Measurements from ENCODE around the gene LMX1B.

Gene LMX1B

DNA sequence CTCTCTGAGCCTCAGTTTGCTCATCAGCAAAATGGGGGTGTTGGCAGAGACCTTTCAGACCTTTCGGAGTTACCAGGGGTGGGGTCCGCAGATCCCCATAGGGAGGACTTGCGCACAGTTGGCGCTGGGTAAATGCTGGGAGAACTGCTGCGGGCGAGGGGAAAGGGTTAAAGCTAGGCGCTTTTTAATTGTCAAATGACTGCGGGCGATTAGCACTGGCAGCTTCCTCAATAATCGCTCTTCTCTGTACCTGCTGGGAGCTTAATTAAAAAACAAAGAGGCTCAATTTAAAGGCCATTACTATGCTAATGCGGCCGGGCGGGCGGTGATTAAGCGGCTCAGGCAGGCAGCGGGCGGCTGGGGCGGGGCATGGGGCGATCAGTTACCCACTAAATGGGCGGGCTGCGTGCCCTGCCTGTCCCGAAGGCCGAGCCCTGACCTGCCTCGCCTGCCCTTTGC, 63.0 kb downstream of the LMX1B start:
- Histone ChIP-seq H3K9me3 (no peaks in the 10 kb centered on the region), H3K36me3 (no peaks in the 10 kb centered on the region), H3K27me3 (peaks cover 0 to 77% of the 10 kb centered on the region in 2 donors), H3K4me1 (peaks cover 0 to 25% (median 0%) of the 10 kb centered on the region in 4 donors), H3K27ac (no peak overlapping the region), H3K4me3 (no peak overlapping the region)
- TF ChIP-seq, protein P1, sequence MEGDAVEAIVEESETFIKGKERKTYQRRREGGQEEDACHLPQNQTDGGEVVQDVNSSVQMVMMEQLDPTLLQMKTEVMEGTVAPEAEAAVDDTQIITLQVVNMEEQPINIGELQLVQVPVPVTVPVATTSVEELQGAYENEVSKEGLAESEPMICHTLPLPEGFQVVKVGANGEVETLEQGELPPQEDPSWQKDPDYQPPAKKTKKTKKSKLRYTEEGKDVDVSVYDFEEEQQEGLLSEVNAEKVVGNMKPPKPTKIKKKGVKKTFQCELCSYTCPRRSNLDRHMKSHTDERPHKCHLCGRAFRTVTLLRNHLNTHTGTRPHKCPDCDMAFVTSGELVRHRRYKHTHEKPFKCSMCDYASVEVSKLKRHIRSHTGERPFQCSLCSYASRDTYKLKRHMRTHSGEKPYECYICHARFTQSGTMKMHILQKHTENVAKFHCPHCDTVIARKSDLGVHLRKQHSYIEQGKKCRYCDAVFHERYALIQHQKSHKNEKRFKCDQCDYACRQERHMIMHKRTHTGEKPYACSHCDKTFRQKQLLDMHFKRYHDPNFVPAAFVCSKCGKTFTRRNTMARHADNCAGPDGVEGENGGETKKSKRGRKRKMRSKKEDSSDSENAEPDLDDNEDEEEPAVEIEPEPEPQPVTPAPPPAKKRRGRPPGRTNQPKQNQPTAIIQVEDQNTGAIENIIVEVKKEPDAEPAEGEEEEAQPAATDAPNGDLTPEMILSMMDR (IDR thresholded peaks at IDR 0.05): no peak
- no peak for DNase-seq
- intact Hi-C loops (cut with DNase I; ENCODE audit: low total_unique reads): no loop called here

DNA sequence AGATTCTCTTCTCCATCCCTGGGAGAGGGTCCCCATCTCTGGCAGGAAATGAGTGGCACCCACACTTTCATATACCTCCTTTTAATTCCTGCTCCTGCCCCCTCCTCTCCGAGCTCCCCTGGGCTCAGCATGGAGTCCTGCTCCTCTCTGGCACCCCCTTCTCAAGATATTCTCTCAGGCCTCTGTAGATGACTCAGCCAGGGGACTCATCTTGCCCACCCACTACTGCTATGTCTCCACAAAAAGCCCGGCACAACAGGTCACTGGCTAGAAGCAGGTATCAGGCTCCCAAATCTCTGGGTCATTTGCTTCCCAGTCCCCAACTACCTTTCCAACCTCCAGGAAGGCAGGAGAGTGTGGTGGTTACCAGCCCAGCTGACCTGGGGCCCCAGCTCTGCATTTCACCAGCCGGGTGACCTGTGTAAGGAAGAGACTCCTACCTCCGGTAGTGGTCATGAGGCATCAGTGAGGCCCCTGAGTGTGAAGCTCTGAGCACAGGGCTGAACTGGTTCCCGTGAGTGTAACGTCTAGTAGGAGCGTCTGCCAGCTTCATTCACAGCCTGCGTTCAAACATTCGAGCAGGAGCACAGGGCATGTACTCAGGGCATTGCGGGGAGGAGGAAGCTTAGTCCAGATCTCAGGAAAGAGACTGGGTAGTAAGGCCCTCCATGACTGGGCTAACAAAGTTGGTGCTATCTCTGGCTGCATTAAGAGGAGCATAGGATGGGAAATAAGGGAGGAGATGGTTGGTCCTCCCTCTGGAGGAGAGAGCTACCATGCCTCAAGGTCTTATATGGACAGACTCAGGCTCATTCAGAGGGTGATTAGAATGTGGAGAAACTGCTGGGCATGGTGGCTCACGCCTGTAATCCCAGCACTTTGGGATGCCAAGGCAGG, 63.7 kb downstream of the LMX1B start:
- no peak overlapping the region for H3K27ac ChIP-seq
- TF ChIP-seq, protein P1 (IDR thresholded peaks at IDR 0.05): no peak
- H3K36me3 ChIP-seq: no peaks in the 10 kb centered on the region
- no peak for DNase-seq
- peaks cover 0 to 75% of the 10 kb centered on the region in 2 donors for H3K27me3 ChIP-seq
- H3K9me3 ChIP-seq: no peaks in the 10 kb centered on the region
- H3K4me1 ChIP-seq: peaks cover 0 to 23% (median 0%) of the 10 kb centered on the region in 4 donors
- no peak overlapping the region for H3K4me3 ChIP-seq
- intact Hi-C loops (cut with DNase I; ENCODE audit: low total_unique reads): no loop called here

DNA sequence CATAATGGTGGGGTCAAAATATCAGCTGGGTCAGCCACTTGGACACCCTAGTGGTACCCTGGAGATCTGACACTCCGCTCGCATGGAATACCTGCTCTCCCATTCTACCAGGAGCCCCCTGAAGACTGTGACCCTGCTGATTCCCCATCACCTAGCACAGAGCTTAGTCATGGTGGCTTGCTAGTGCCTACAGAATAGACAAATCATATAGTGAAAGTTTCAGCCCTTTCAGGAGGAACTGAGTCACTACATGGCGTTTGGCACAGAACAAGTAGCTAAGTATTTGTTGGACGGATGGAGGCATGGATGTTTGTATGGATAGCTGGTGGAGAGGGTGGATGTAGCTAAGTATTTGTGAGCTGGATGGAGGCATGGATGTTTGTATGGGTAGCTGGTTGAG, 65.3 kb downstream of the LMX1B start:
- H3K4me1 ChIP-seq: peaks cover 0 to 23% (median 7%) of the 10 kb centered on the region in 4 donors
- TF ChIP-seq, protein P1 (IDR thresholded peaks at IDR 0.05): no peak
- H3K27ac ChIP-seq: no peak overlapping the region
- H3K36me3 ChIP-seq: no peaks in the 10 kb centered on the region
- intact Hi-C loops (cut with DNase I; ENCODE audit: low total_unique reads): no loop called here
- no peak for DNase-seq
- no peaks in the 10 kb centered on the region for H3K9me3 ChIP-seq
- H3K4me3 ChIP-seq: no peak overlapping the region
- H3K27me3 ChIP-seq: peaks cover 0 to 75% of the 10 kb centered on the region in 2 donors

DNA sequence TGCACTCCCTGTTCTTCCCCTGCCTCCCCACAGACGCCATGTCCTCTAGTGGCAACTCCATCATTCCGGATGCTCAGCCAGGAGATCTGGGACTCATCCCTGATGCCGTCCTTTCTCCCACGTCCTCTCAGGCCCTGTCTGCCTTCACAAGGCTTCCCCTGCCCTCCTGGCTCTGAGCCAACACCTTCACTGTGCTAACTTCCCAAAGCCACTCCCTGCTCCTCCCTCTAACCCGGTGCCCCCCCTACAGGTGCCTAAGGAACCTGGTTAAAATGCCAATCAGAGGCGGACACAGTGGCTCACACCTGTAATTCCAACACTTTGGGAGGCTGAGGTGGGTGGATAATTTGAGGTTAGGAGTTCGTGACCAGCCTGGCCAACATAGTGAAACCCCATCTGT, 67.6 kb downstream of the LMX1B start:
- intact Hi-C loops (cut with DNase I; ENCODE audit: low total_unique reads): no loop called here
- TF ChIP-seq, protein P1 (IDR thresholded peaks at IDR 0.05): no peak
- no peak for DNase-seq
- Histone ChIP-seq H3K27me3 (peaks cover 0 to 78% of the 10 kb centered on the region in 2 donors), H3K4me1 (peaks cover 0 to 16% (median 7%) of the 10 kb centered on the region in 4 donors), H3K4me3 (no peak overlapping the region), H3K36me3 (no peaks in the 10 kb centered on the region), H3K9me3 (no peaks in the 10 kb centered on the region), H3K27ac (no peak overlapping the region)

DNA sequence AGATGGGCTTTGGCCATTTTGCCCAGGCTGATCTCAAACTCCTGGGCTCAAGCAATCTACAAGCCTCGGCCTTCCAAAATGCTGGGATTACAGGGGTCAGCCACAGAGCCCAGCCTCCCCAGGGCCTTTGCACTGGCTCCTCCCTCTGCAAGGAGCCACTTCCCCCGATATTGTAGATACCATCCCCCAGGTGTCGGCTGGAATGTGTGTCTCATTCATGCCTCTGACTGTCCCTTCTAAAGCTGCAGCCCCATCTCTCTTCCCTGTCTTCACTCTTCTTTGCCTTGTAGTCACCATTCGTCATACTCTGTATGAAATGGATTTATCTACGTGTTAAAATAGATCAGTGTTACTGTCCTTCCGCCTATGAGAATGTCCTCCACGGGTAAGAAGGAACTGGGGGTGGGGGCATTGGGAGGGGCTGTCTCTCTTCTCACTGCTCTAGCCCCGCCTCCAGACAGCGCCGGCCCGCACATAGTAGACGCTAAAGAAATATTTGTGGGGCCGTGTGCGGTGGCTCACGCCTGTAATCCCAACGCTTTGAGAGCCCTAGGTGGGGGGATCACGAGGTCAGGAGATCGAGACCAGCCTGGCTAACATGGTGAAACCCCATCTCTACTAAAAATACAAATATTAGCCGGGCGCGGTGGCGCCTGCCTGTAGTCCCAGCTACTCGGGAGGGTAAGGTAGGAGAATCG, 68.5 kb downstream of the LMX1B start:
- no peaks in the 10 kb centered on the region for H3K9me3 ChIP-seq
- H3K4me3 ChIP-seq: no peak overlapping the region
- DNase-seq: no peak
- no peaks in the 10 kb centered on the region for H3K36me3 ChIP-seq
- TF ChIP-seq, protein P1 (IDR thresholded peaks at IDR 0.05): no peak
- H3K27ac ChIP-seq: no peak overlapping the region
- peaks cover 0 to 78% of the 10 kb centered on the region in 2 donors for H3K27me3 ChIP-seq
- peaks cover 0 to 11% (median 7%) of the 10 kb centered on the region in 4 donors for H3K4me1 ChIP-seq
- intact Hi-C loops (cut with DNase I; ENCODE audit: low total_unique reads): no loop called here
